H7 (cell line): ENCODE results near the gene CA9. TPM values are rescaled to one million over a fixed set of nuclear protein-coding genes. Genes with fewer than 3 reads are reported as not detected.

Experiments
- DNase-seq: peaks from one replicate; pipeline ENCODE4 v3.0.0; 2012
- H3K27me3 ChIP-seq: 2 replicates; pipeline ENCODE4 v1.6.0; 2011; ENCODE audit warnings: mild to moderate bottlenecking, low read length; ENCODE audit not compliant: control insufficient read depth, insufficient read depth
- H3K36me3 ChIP-seq: replicated peaks from 2 replicates; pipeline ENCODE4 v1.5.1; 2011; ENCODE audit warnings: low read length; ENCODE audit not compliant: control insufficient read depth, insufficient read depth
- H3K4me3 ChIP-seq: 2 replicates; pipeline ENCODE4 v1.5.1; 2011; ENCODE audit warnings: low read depth, mild to moderate bottlenecking, control low read depth, low read length, moderate library complexity; ENCODE audit not compliant: insufficient read depth
- total RNA-seq: library from RNA; depleted of rRNA; stranded (reverse); fragments of >200 nt; shearing (Covaris generic); gene quantifications from 2 replicates; pipeline ENCODE4 v1.2.3, GENCODE V29; 2014

The CA9 gene
- total RNA-seq, 1 experiment from 2014 or later, result not detected

GRCh38 chr9:35659340-35659739 is 14.4 kb upstream of the CA9 start:
- peak; percentile 8 for DNase-seq
- Histone ChIP-seq H3K4me3 (no peak overlapping the region), H3K36me3 (peaks cover 19% of the 10 kb centered on the region), H3K27me3 (no peaks in the 10 kb centered on the region)

- Histone ChIP-seq H3K36me3 (peaks cover 19% of the 10 kb centered on the region), H3K27me3 (no peaks in the 10 kb centered on the region), H3K4me3 (no peak overlapping the region)
- peak; percentile 61 for DNase-seq
These were observed 12.7 kb upstream of the CA9 start for GRCh38 chr9:35660966-35661415.

GRCh38 chr9:35661756-35662350 is 11.9 kb upstream of the CA9 start:
- H3K4me3 ChIP-seq, result no peak overlapping the region
- DNase-seq, result no peak
- H3K36me3 ChIP-seq, result peaks cover 19% of the 10 kb centered on the region
- H3K27me3 ChIP-seq, result no peaks in the 10 kb centered on the region

GRCh38 chr9:35662437-35662836 is 11.3 kb upstream of the CA9 start:
- no peak overlapping the region for H3K4me3 ChIP-seq
- H3K27me3 ChIP-seq, result no peaks in the 10 kb centered on the region
- peaks cover 19% of the 10 kb centered on the region for H3K36me3 ChIP-seq
- no peak for DNase-seq

GRCh38 chr9:35664531-35665470 is 8.9 kb upstream of the CA9 start, which contains the start of gene ARHGEF39:
TSS of gene ARHGEF39 (minus strand) at chr9:35665195. CDS start at chr9:35665169, 26 bp downstream.
- DNase-seq, result peak; percentile 99
- no peaks in the 10 kb centered on the region for H3K27me3 ChIP-seq
- H3K4me3 ChIP-seq, result peak within 1 kb of the TSS; percentile 78
- peaks cover 19% of the 10 kb centered on the region for H3K36me3 ChIP-seq

- peaks cover 14% of the 10 kb centered on the region for H3K36me3 ChIP-seq
- DNase-seq, result no peak
- no peaks in the 10 kb centered on the region for H3K27me3 ChIP-seq
- peak overlapping the region; percentile 78 for H3K4me3 ChIP-seq
These were observed 8.3 kb upstream of the CA9 start for GRCh38 chr9:35665471-35665818.

- no peak for DNase-seq
- Histone ChIP-seq H3K4me3 (no peak overlapping the region), H3K36me3 (peaks cover 14% of the 10 kb centered on the region), H3K27me3 (no peaks in the 10 kb centered on the region)
These were observed 7.7 kb upstream of the CA9 start for GRCh38 chr9:35666045-35666444.

- no peak for DNase-seq
- Histone ChIP-seq H3K27me3 (no peaks in the 10 kb centered on the region), H3K36me3 (peaks cover 14% of the 10 kb centered on the region), H3K4me3 (no peak overlapping the region)
These were observed 7.2 kb upstream of the CA9 start for GRCh38 chr9:35666549-35666948.

GRCh38 chr9:35667939-35668338 is 5.8 kb upstream of the CA9 start:
- H3K36me3 ChIP-seq, result peaks cover 6% of the 10 kb centered on the region
- no peak for DNase-seq
- H3K4me3 ChIP-seq, result no peak overlapping the region
- no peaks in the 10 kb centered on the region for H3K27me3 ChIP-seq

- H3K4me3 ChIP-seq, result no peak overlapping the region
- no peak for DNase-seq
- H3K27me3 ChIP-seq, result peaks cover 5% of the 10 kb centered on the region
- no peaks in the 10 kb centered on the region for H3K36me3 ChIP-seq
These were observed 4.2 kb upstream of the CA9 start for GRCh38 chr9:35669331-35670145.

- H3K27me3 ChIP-seq, result peaks cover 13% of the 10 kb centered on the region
- no peaks in the 10 kb centered on the region for H3K36me3 ChIP-seq
- DNase-seq, result no peak
- H3K4me3 ChIP-seq, result no peak overlapping the region
These were observed 265 bp downstream of the CA9 start for GRCh38 chr9:35674025-35674361.

GRCh38 chr9:35675204-35675603 is 1.5 kb downstream of the CA9 start:
- peak overlapping the region; percentile 64 for H3K4me3 ChIP-seq
- H3K36me3 ChIP-seq, result no peaks in the 10 kb centered on the region
- DNase-seq, result no peak
- peaks cover 13% of the 10 kb centered on the region for H3K27me3 ChIP-seq

- peaks cover 13% of the 10 kb centered on the region for H3K27me3 ChIP-seq
- H3K36me3 ChIP-seq, result no peaks in the 10 kb centered on the region
- peak overlapping the region; percentile 64 for H3K4me3 ChIP-seq
- DNase-seq, result peak; percentile 99
These were observed 2.1 kb downstream of the CA9 start for GRCh38 chr9:35675732-35676392.

GRCh38 chr9:35679091-35679490 is 5.4 kb downstream of the CA9 start:
- Histone ChIP-seq H3K4me3 (no peak overlapping the region), H3K36me3 (peaks cover 12% of the 10 kb centered on the region), H3K27me3 (peaks cover 13% of the 10 kb centered on the region)
- DNase-seq, result no peak
